ENCODE results near the gene ZSCAN1. TPM values are rescaled to one million over a fixed set of nuclear protein-coding genes. Genes with fewer than 3 reads are reported as not detected.

The ZSCAN1 gene
- total RNA-seq, 1 experiment from 2014 or later, result 1.3 TPM

GRCh38 chr19:58020129-58020528, 13.7 kb upstream of the ZSCAN1 start:
- no peak for ATAC-seq

More at GRCh38 chr19:58020129-58020528, 13.7 kb upstream of the ZSCAN1 start:
- H3K4me3 Mint-ChIP-seq, result no peak overlapping the region
- peaks cover 2% of the 10 kb centered on the region for H3K4me1 Mint-ChIP-seq
- POLR2A ChIA-PET, result interaction anchor here (0.6 kb wide), 1 partner anchor 39 kb away, joined by 3 read pairs; the partner anchor contains the start of gene ZNF135
- DNase-seq (ENCODE audit: low spot score), result no peak
- H3K27ac Mint-ChIP-seq, result no peak overlapping the region
- H3K9me3 Mint-ChIP-seq, result peaks cover 20% of the 10 kb centered on the region
- peaks cover 33% of the 10 kb centered on the region for H3K27me3 Mint-ChIP-seq (ENCODE audit: low read depth)
- CTCF ChIA-PET, result interaction anchor here (1.1 to 3.3 kb wide), 2 partner anchors 23 to 35 kb away, joined by 4 to 25 read pairs; no protein-coding TSS in a partner anchor
- TF ChIP-seq SMAD3 (CRISPR knock-in tag; IDR thresholded peaks at IDR 0.05; ENCODE audit: borderline replicate concordance), result no peak
- no peak for TF ChIP-seq ZMAT4 (CRISPR knock-in tag; IDR thresholded peaks at IDR 0.05)
- no peak for TF ChIP-seq OVOL2 (CRISPR knock-in tag; IDR thresholded peaks at IDR 0.05; ENCODE audit: borderline replicate concordance)
- no peak for TF ChIP-seq ZNF423 (CRISPR knock-in tag; IDR thresholded peaks at IDR 0.05)
- no peak for TF ChIP-seq ZSCAN18 (CRISPR knock-in tag; IDR thresholded peaks at IDR 0.05)
- TF ChIP-seq ZNF532 (CRISPR knock-in tag; IDR thresholded peaks at IDR 0.05; ENCODE audit: borderline replicate concordance), result no peak
- TF ChIP-seq ZNF512 (CRISPR knock-in tag; IDR thresholded peaks at IDR 0.05; ENCODE audit: borderline replicate concordance), result no peak
- TF ChIP-seq SOX15 (CRISPR knock-in tag; IDR thresholded peaks at IDR 0.05), result no peak
- TF ChIP-seq GRHL2 (CRISPR knock-in tag; IDR thresholded peaks at IDR 0.05; ENCODE audit: insufficient replicate concordance, severe bottlenecking), result no peak
- no peak for TF ChIP-seq SMAD4 (CRISPR knock-in tag; IDR thresholded peaks at IDR 0.05)
- TF ChIP-seq CBFB (CRISPR knock-in tag; IDR thresholded peaks at IDR 0.05; ENCODE audit: low read depth), result no peak
- no peaks in the 10 kb centered on the region; the same call in 1 of the 2 replicates for H3K36me3 Mint-ChIP-seq
